ENCODE measurements around the gene HMGCS2.

Gene HMGCS2

DNA sequence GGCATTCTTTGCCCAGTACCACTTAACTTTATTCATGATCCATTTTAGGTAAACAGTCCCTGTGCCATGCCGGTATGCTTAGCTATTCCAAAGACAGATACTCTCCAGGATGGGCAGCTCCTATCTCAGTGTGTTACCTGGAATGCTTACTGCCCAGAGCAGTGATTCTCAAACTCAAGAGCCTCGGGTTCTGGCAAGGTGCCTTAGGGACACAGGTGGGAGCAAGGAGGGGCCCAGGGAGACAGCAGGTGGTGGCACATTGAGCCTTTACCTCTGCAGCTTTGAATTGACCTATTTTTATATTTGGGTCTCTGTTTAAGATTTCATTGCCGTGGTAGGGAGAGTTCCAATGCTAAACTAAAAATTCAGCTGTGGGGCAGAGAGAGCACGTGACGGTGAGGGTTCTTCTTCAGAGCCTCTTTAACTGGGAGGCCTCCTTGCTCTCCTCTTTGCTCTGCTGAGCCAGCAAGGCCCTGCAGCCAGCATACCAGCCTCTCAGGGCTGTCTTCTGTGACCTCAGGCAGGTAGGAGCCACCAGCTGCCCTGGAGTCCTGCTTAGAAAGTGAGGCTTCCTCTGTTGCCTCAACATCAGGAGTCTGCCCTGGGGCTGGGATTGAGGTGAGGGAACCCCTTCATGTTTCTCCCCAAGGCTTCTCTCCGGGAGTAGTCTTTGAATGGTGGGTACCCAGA is 36.8 kb downstream of the HMGCS2 start:
- H3K4me3 ChIP-seq (ENCODE audit: low read depth, low read length, poor library complexity, severe bottlenecking), result no peak overlapping the region
- peaks cover 82% of the 10 kb centered on the region for H3K36me3 ChIP-seq (ENCODE audit: insufficient read depth, low read length)
- no peaks in the 10 kb centered on the region for H3K79me2 ChIP-seq (ENCODE audit: insufficient read depth, low read length)
- H2AFZ ChIP-seq (ENCODE audit: low read length), result no peak overlapping the region
- no peaks in the 10 kb centered on the region for H3F3A ChIP-seq (ENCODE audit: insufficient read depth, low read length)
- no peak overlapping the region for H3K27ac ChIP-seq (ENCODE audit: low read depth, low read length, poor library complexity, severe bottlenecking)
- no peak overlapping the region for H3K9ac ChIP-seq (ENCODE audit: low read length)
- H3K4me1 ChIP-seq (ENCODE audit: insufficient read depth, low read length, severe bottlenecking), result no peaks in the 10 kb centered on the region
- no peaks in the 10 kb centered on the region for H3K9me2 ChIP-seq (ENCODE audit: low read depth, low read length)
- no peaks in the 10 kb centered on the region for H3K9me3 ChIP-seq (ENCODE audit: low read length)
- TF ChIP-seq, protein P1, sequence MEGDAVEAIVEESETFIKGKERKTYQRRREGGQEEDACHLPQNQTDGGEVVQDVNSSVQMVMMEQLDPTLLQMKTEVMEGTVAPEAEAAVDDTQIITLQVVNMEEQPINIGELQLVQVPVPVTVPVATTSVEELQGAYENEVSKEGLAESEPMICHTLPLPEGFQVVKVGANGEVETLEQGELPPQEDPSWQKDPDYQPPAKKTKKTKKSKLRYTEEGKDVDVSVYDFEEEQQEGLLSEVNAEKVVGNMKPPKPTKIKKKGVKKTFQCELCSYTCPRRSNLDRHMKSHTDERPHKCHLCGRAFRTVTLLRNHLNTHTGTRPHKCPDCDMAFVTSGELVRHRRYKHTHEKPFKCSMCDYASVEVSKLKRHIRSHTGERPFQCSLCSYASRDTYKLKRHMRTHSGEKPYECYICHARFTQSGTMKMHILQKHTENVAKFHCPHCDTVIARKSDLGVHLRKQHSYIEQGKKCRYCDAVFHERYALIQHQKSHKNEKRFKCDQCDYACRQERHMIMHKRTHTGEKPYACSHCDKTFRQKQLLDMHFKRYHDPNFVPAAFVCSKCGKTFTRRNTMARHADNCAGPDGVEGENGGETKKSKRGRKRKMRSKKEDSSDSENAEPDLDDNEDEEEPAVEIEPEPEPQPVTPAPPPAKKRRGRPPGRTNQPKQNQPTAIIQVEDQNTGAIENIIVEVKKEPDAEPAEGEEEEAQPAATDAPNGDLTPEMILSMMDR (IDR thresholded peaks at IDR 0.05; ENCODE audit: low read length), result no peak
- TF ChIP-seq EZH2 (IDR thresholded peaks at IDR 0.05; ENCODE audit: borderline replicate concordance, low read length), result no peak
- no peaks in the 10 kb centered on the region for H4K20me1 ChIP-seq (ENCODE audit: insufficient read depth, low read length)
- H3K27me3 ChIP-seq (ENCODE audit: insufficient read depth, low read length), result no peaks in the 10 kb centered on the region
- H3K4me2 ChIP-seq (ENCODE audit: low read length), result no peak overlapping the region

DNA sequence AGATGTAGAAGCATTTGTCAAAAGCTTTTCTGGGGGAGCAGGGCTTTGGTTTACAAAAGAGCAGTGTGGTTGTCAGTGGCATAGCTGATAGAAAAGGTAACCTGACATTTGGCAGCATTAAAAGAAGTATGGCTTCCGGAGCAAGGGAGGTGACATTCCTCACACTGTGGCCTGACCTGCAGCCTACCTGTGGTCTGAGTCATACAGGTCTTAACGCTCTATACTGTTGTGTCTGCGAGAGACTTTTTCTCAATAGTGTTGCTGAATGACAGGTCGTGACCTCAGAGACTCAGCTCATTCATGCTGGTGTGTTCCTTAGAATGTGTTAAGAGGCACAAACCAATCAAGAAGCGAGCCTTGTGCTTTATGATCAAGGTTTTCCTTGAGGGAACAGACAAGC is 37.6 kb downstream of the HMGCS2 start:
- Histone ChIP-seq H3K9ac (ENCODE audit: low read length) (no peak overlapping the region), H3K27ac (ENCODE audit: low read depth, low read length, poor library complexity, severe bottlenecking) (no peak overlapping the region), H3K4me2 (ENCODE audit: low read length) (no peak overlapping the region), H3K27me3 (ENCODE audit: insufficient read depth, low read length) (no peaks in the 10 kb centered on the region), H2AFZ (ENCODE audit: low read length) (no peak overlapping the region), H3K36me3 (ENCODE audit: insufficient read depth, low read length) (peaks cover 82% of the 10 kb centered on the region), H3K9me3 (ENCODE audit: low read length) (no peaks in the 10 kb centered on the region), H3K79me2 (ENCODE audit: insufficient read depth, low read length) (no peaks in the 10 kb centered on the region), H3K4me3 (ENCODE audit: low read depth, low read length, poor library complexity, severe bottlenecking) (no peak overlapping the region), H3K9me2 (ENCODE audit: low read depth, low read length) (no peaks in the 10 kb centered on the region), H3F3A (ENCODE audit: insufficient read depth, low read length) (no peaks in the 10 kb centered on the region), H3K4me1 (ENCODE audit: insufficient read depth, low read length, severe bottlenecking) (no peaks in the 10 kb centered on the region), H4K20me1 (ENCODE audit: insufficient read depth, low read length) (no peaks in the 10 kb centered on the region)
- no peak for TF ChIP-seq EZH2 (IDR thresholded peaks at IDR 0.05; ENCODE audit: borderline replicate concordance, low read length)

DNA sequence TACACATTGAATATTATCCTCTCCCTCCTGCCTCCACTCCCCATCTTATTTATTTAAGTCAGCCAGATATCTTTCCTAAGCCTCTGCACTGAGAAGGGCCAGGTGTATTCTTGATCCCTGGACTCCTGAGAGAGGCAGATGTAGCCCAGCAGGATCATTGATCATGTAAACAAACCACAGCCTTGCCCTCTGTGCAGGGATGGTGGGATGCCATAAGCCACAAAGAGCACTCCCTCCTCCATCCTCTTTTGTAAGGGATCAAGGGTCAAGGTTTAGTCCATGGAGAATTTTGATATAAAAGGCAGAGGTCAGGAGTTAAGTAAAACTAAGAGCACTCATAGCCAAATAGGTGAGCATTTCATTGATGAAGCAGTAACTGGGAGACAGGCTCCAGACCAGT is 39.7 kb downstream of the HMGCS2 start:
- Histone ChIP-seq H3F3A (ENCODE audit: insufficient read depth, low read length) (no peaks in the 10 kb centered on the region), H3K36me3 (ENCODE audit: insufficient read depth, low read length) (peaks cover 83% of the 10 kb centered on the region), H3K27ac (ENCODE audit: low read depth, low read length, poor library complexity, severe bottlenecking) (no peak overlapping the region), H3K9ac (ENCODE audit: low read length) (no peak overlapping the region), H3K27me3 (ENCODE audit: insufficient read depth, low read length) (no peaks in the 10 kb centered on the region), H3K4me2 (ENCODE audit: low read length) (no peak overlapping the region), H2AFZ (ENCODE audit: low read length) (no peak overlapping the region), H4K20me1 (ENCODE audit: insufficient read depth, low read length) (no peaks in the 10 kb centered on the region), H3K4me1 (ENCODE audit: insufficient read depth, low read length, severe bottlenecking) (no peaks in the 10 kb centered on the region), H3K9me3 (ENCODE audit: low read length) (no peaks in the 10 kb centered on the region), H3K9me2 (ENCODE audit: low read depth, low read length) (no peaks in the 10 kb centered on the region), H3K4me3 (ENCODE audit: low read depth, low read length, poor library complexity, severe bottlenecking) (no peak overlapping the region), H3K79me2 (ENCODE audit: insufficient read depth, low read length) (no peaks in the 10 kb centered on the region)
- TF ChIP-seq EZH2 (IDR thresholded peaks at IDR 0.05; ENCODE audit: borderline replicate concordance, low read length), result no peak
- TF ChIP-seq, protein P1 (IDR thresholded peaks at IDR 0.05; ENCODE audit: low read length), result no peak

- TF ChIP-seq, protein P1 (IDR thresholded peaks at IDR 0.05; ENCODE audit: low read length), result no peak
- TF ChIP-seq EZH2 (IDR thresholded peaks at IDR 0.05; ENCODE audit: borderline replicate concordance, low read length), result no peak
Measured at GRCh38 chr1:119727991-119728390, 40.7 kb downstream of the HMGCS2 start.

More at GRCh38 chr1:119727991-119728390, 40.7 kb downstream of the HMGCS2 start:
- Histone ChIP-seq H3K79me2 (ENCODE audit: insufficient read depth, low read length) (no peaks in the 10 kb centered on the region), H3K9me2 (ENCODE audit: low read depth, low read length) (no peaks in the 10 kb centered on the region), H2AFZ (ENCODE audit: low read length) (no peak overlapping the region), H4K20me1 (ENCODE audit: insufficient read depth, low read length) (no peaks in the 10 kb centered on the region), H3K36me3 (ENCODE audit: insufficient read depth, low read length) (peaks cover 90% of the 10 kb centered on the region), H3K4me3 (ENCODE audit: low read depth, low read length, poor library complexity, severe bottlenecking) (no peak overlapping the region), H3K4me1 (ENCODE audit: insufficient read depth, low read length, severe bottlenecking) (no peaks in the 10 kb centered on the region), H3K4me2 (ENCODE audit: low read length) (no peak overlapping the region), H3K27ac (ENCODE audit: low read depth, low read length, poor library complexity, severe bottlenecking) (no peak overlapping the region), H3K9ac (ENCODE audit: low read length) (no peak overlapping the region), H3K9me3 (ENCODE audit: low read length) (no peaks in the 10 kb centered on the region), H3F3A (ENCODE audit: insufficient read depth, low read length) (no peaks in the 10 kb centered on the region), H3K27me3 (ENCODE audit: insufficient read depth, low read length) (no peaks in the 10 kb centered on the region)

All from OCI-LY1 (cell line).